GM12873 (cell line): ENCODE data around the gene SEMA3C.

Source experiments
- CTCF ChIP-seq: IDR thresholded peaks from 2 replicates; pipeline ENCODE4 v1.5.1; 2012; ENCODE audit warnings: low read depth, mild to moderate bottlenecking, moderate library complexity, low read length, control low read depth; ENCODE audit not compliant: insufficient read depth; ENCODE audit errors: missing control alignments

The SEMA3C gene

GRCh38 chr7:80895056-80895455, 23.8 kb downstream of the SEMA3C start:
- TF ChIP-seq CTCF: no peak

GRCh38 chr7:80891259-80891544, 27.6 kb downstream of the SEMA3C start:
- TF ChIP-seq CTCF: no peak

GRCh38 chr7:80890426-80891258, 28.2 kb downstream of the SEMA3C start:
- no peak for TF ChIP-seq CTCF

GRCh38 chr7:80889525-80889924, 29.3 kb downstream of the SEMA3C start:
- TF ChIP-seq CTCF: no peak

GRCh38 chr7:80885757-80886156, 33.1 kb downstream of the SEMA3C start:
- no peak for TF ChIP-seq CTCF

GRCh38 chr7:80884511-80885195, 34.2 kb downstream of the SEMA3C start:
- TF ChIP-seq CTCF: no peak

- no peak for TF ChIP-seq CTCF
These were observed 35.5 kb downstream of the SEMA3C start for GRCh38 chr7:80883154-80884025.
